ENCODE measurements around the gene CHCT1.

DNA sequence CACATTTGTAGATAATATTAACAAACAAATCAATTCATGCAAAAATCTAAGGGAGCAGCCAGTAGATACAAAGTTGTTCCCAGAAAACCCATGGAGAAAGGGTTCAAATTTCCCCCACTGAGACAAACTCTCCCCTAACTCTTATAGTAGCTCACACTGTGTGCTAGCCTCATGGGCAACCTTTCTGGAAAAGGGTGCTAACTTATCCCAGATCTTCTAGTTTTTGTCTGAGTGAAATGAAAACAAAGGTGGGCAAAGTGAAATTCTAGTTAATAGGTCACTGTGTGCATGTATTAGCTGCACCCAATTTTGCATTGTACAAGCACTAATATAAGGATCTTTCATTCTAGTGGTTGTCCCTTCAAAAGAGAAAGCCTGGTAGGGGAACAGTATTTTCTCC, 20.5 kb upstream of the CHCT1 start:
- TF ChIP-seq, protein P1, sequence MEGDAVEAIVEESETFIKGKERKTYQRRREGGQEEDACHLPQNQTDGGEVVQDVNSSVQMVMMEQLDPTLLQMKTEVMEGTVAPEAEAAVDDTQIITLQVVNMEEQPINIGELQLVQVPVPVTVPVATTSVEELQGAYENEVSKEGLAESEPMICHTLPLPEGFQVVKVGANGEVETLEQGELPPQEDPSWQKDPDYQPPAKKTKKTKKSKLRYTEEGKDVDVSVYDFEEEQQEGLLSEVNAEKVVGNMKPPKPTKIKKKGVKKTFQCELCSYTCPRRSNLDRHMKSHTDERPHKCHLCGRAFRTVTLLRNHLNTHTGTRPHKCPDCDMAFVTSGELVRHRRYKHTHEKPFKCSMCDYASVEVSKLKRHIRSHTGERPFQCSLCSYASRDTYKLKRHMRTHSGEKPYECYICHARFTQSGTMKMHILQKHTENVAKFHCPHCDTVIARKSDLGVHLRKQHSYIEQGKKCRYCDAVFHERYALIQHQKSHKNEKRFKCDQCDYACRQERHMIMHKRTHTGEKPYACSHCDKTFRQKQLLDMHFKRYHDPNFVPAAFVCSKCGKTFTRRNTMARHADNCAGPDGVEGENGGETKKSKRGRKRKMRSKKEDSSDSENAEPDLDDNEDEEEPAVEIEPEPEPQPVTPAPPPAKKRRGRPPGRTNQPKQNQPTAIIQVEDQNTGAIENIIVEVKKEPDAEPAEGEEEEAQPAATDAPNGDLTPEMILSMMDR (IDR thresholded peaks at IDR 0.05), result no peak
- TF ChIP-seq POLR2A (IDR thresholded peaks at IDR 0.05), result no peak

Data from tibial nerve (tissue), 3 donors.